Right lobe of liver (tissue), 6 donors: Measurements from ENCODE around the gene E2F7. TPM values are rescaled to one million over a fixed set of nuclear protein-coding genes. Genes with fewer than 3 reads are reported as not detected.

Experiments
- ATAC-seq, 4 donors: fragments of 200-7000 bp; cut with Tn5 transposase; one replicate each; pipeline ENCODE4 v1.9.1; 2020; ENCODE audit warnings: mild to moderate bottlenecking in 4 of 4, moderate library complexity in 4 of 4
- DNase-seq, 3 donors: peaks; one replicate each; pipeline ENCODE4 v3.0.0-alpha.2; 2020
- H3K27ac ChIP-seq, 3 donors: fragments of 200-600 bp; one replicate each; pipeline ENCODE4 v1.8.0; 2022
- H3K27me3 ChIP-seq, 2 donors: fragments of 200-600 bp; one replicate each; pipeline ENCODE4 v1.8.0; 2022
- H3K36me3 ChIP-seq, 4 donors: fragments of 200-600 bp; sonication (generic) in 1 of 4; one replicate each; pipeline versions ENCODE4 v1.5.1 to v1.8.0; 2017 to 2022; ENCODE audit warnings: control low read depth in 1 of 4
- H3K4me1 ChIP-seq, 4 donors: fragments of 200-600 bp; sonication (generic) in 1 of 4; one replicate each; pipeline versions ENCODE4 v1.5.1 to v1.8.0; 2017 to 2022; ENCODE audit warnings: control low read depth in 1 of 4
- H3K4me3 ChIP-seq, 3 donors: fragments of 200-600 bp; one replicate each; pipeline ENCODE4 v1.8.0; 2022
- H3K9me3 ChIP-seq, 4 donors: fragments of 200-600 bp; sonication (generic) in 1 of 4; one replicate each; pipeline versions ENCODE4 v1.5.1 to v1.8.0; 2017 to 2022; ENCODE audit warnings: control low read depth in 1 of 4
- CTCF ChIP-seq, 4 donors: fragments of 200-600 bp in 3 of 4; fragments of 450-650 bp in 1 of 4; IDR thresholded peaks; one replicate each; pipeline versions ENCODE4 v1.5.1 to v1.8.0; 2016 to 2022; ENCODE audit warnings: antibody characterized with exemption in 4 of 4, mild to moderate bottlenecking in 2 of 4
- POLR2A ChIP-seq: fragments of 450-650 bp; IDR thresholded peaks from one replicate; pipeline ENCODE4 v1.6.1; 2017; ENCODE audit warnings: antibody characterized with exemption, mild to moderate bottlenecking
- WGBS: methylation state at CpG from one replicate; pipeline ENCODE4 v1.1.6; 2018; ENCODE audit warnings: low coverage, low lambda C conversion rate; ENCODE audit not compliant: insufficient coverage; ENCODE audit errors: missing lambda C conversion rate; 5-methylcytosine and 5-hydroxymethylcytosine counted together
- intact Hi-C, 2 donors: fragments of 100-400 bp; cut with DNase I; formaldehyde crosslinking; loops; one replicate each; pipeline versions ENCODE4 v1.11.2 to v1.14.1; 2022
- total RNA-seq, 6 experiments: library from RNA; depleted of rRNA in 2 of 6; stranded (reverse); fragments of >200 nt in 2 of 6; fragmentation: NEBNext Ultra II Directional in 3 of 6; extraction: Animal tissue kit (Norgen Biotek cat#: 25700) in 3 of 6; gene quantifications; one replicate each; pipeline versions ENCODE4 v1.1.0 to v1.2.4, GENCODE V29; 2016 to 2023
- donor health status: DM: no; HTN: yes; CAD: no.
- donor health status: DM: no; HTN: no; CAD: no.
- donor health status: DM: no; HTN: no; CAD: no.
- donor health status: DM: no; HTN: yes; CAD: no.
- donor health status: DM: no; HTN: yes; CAD: no.

E2F7 gene
- total RNA-seq, 6 experiments from 2014 or later, result 0.23 to 0.55 (median 0.37) TPM; not detected in 2

- H3K36me3 ChIP-seq, result no peaks in the 10 kb centered on the region
- no peaks in the 10 kb centered on the region for H3K9me3 ChIP-seq
- intact Hi-C loops, result no loop called here
- no peak overlapping the region for H3K4me3 ChIP-seq
- no peaks in the 10 kb centered on the region for H3K27me3 ChIP-seq
- DNase-seq (no peak), ATAC-seq (no peak)
- 14% methylated on average over 2 of the region's 2 CpGs for WGBS
- no peak overlapping the region for H3K27ac ChIP-seq
- no peaks in the 10 kb centered on the region for H3K4me1 ChIP-seq
- TF ChIP-seq CTCF (IDR thresholded peaks at IDR 0.05) (no peak), POLR2A (no peak)
Observed at GRCh38 chr12:77003246-77003645, 62.1 kb downstream of the E2F7 start.

- DNase-seq (no peak), ATAC-seq (no peak)
- TF ChIP-seq CTCF (IDR thresholded peaks at IDR 0.05) (no peak), POLR2A (no peak)
- no peaks in the 10 kb centered on the region for H3K4me1 ChIP-seq
- intact Hi-C loops, result no loop called here
- H3K4me3 ChIP-seq, result no peak overlapping the region
- H3K27ac ChIP-seq, result no peak overlapping the region
- H3K9me3 ChIP-seq, result no peaks in the 10 kb centered on the region
- no peaks in the 10 kb centered on the region for H3K36me3 ChIP-seq
- H3K27me3 ChIP-seq, result no peaks in the 10 kb centered on the region
- WGBS, result 61% methylated on average over 3 of the region's 3 CpGs
Observed at GRCh38 chr12:77002382-77002781, 63.0 kb downstream of the E2F7 start.

GRCh38 chr12:77001276-77001675, 64.1 kb downstream of the E2F7 start:
- WGBS, result 82% methylated on average over 14 of the region's 18 CpGs

GRCh38 chr12:76998908-76999556, 66.3 kb downstream of the E2F7 start:
- no peak for DNase-seq
- 51% methylated on average over 2 of the region's 2 CpGs for WGBS
- no peak for ATAC-seq
- Histone ChIP-seq H3K4me1 (no peaks in the 10 kb centered on the region), H3K36me3 (no peaks in the 10 kb centered on the region), H3K4me3 (no peak overlapping the region), H3K9me3 (no peaks in the 10 kb centered on the region), H3K27ac (no peak overlapping the region), H3K27me3 (no peaks in the 10 kb centered on the region)
- TF ChIP-seq CTCF (IDR thresholded peaks at IDR 0.05) (no peak), POLR2A (no peak)
- intact Hi-C loops, result no loop called here

More at GRCh38 chr12:77001276-77001675, 64.1 kb downstream of the E2F7 start:
- TF ChIP-seq CTCF (IDR thresholded peaks at IDR 0.05) (no peak), POLR2A (no peak)
- H3K27ac ChIP-seq, result no peak overlapping the region
- no peaks in the 10 kb centered on the region for H3K36me3 ChIP-seq
- H3K4me1 ChIP-seq, result no peaks in the 10 kb centered on the region
- H3K4me3 ChIP-seq, result no peak overlapping the region
- no peaks in the 10 kb centered on the region for H3K9me3 ChIP-seq
- DNase-seq, result no peak
- ATAC-seq, result no peak
- intact Hi-C loops, result no loop called here
- H3K27me3 ChIP-seq, result no peaks in the 10 kb centered on the region
